ENCODE results near the gene RTN3.

RTN3 gene

GRCh38 chr11:63766531-63767235 is 85.4 kb downstream of the RTN3 start:
- TF ChIP-seq CTCF (IDR thresholded peaks at IDR 0.05; ENCODE audit: low read depth, low read length): no peak
- DNase-seq (ENCODE audit: extremely low read depth, low read depth): no peak

GRCh38 chr11:63767267-63767564 is 85.9 kb downstream of the RTN3 start:
- no peak for DNase-seq (ENCODE audit: extremely low read depth, low read depth)
- TF ChIP-seq CTCF (IDR thresholded peaks at IDR 0.05; ENCODE audit: low read depth, low read length): no peak

GRCh38 chr11:63767565-63768236 is 86.4 kb downstream of the RTN3 start:
- TF ChIP-seq CTCF (IDR thresholded peaks at IDR 0.05; ENCODE audit: low read depth, low read length): no peak
- no peak for DNase-seq (ENCODE audit: extremely low read depth, low read depth)

- no peak for DNase-seq (ENCODE audit: extremely low read depth, low read depth)
Observed at GRCh38 chr11:63768237-63769041, 87.1 kb downstream of the RTN3 start, which contains the start of gene ZFTA. TSS of gene ZFTA (minus strand) at chr11:63768775. CDS start at chr11:63768622, 153 bp downstream.

GRCh38 chr11:63769042-63769713 is 87.9 kb downstream of the RTN3 start:
- no peak for DNase-seq (ENCODE audit: extremely low read depth, low read depth)
- no peak for TF ChIP-seq CTCF (IDR thresholded peaks at IDR 0.05; ENCODE audit: low read depth, low read length)

More at GRCh38 chr11:63768237-63769041, 87.1 kb downstream of the RTN3 start, which contains the start of gene ZFTA:
- TF ChIP-seq CTCF (IDR thresholded peaks at IDR 0.05; ENCODE audit: low read depth, low read length): peak; percentile 24

- no peak for DNase-seq (ENCODE audit: extremely low read depth, low read depth)
Observed at GRCh38 chr11:63769714-63770455, 88.6 kb downstream of the RTN3 start.

More at GRCh38 chr11:63769714-63770455, 88.6 kb downstream of the RTN3 start:
- TF ChIP-seq CTCF (IDR thresholded peaks at IDR 0.05; ENCODE audit: low read depth, low read length): no peak
